Tibial nerve (tissue), 4 donors: Measurements from ENCODE around the gene HSPB7. TPM values are rescaled to one million over a fixed set of nuclear protein-coding genes. Genes with fewer than 3 reads are reported as not detected.
"Not testable (repeated sequence)": the region's sequence is repeated elsewhere in the genome, so short reads cannot be mapped to it uniquely, and the experiment has no call there.

Source experiments
- DNase-seq, 2 donors: peaks; one replicate each; pipeline ENCODE4 v3.0.0-alpha.2; 2019; ENCODE audit warnings: low spot score in 2 of 2
- H3K27ac ChIP-seq, 4 donors: fragments of 200-600 bp; sonication (generic) in 3 of 4; one replicate each; pipeline ENCODE4 v1.5.1; 2017 to 2019; ENCODE audit warnings: mild to moderate bottlenecking in 1 of 4
- H3K27me3 ChIP-seq, 2 donors: fragments of 200-600 bp; sonication (generic) in 1 of 2; one replicate each; pipeline versions ENCODE4 v1.5.1 to v1.6.0; 2017 to 2019
- H3K36me3 ChIP-seq, 3 donors: fragments of 200-600 bp; sonication (generic); one replicate each; pipeline ENCODE4 v1.5.1; 2018 to 2019
- H3K4me1 ChIP-seq, 4 donors: fragments of 200-600 bp; sonication (generic) in 3 of 4; one replicate each; pipeline ENCODE4 v1.5.1; 2017 to 2019
- H3K4me3 ChIP-seq, 4 donors: fragments of 200-600 bp; sonication (generic) in 3 of 4; one replicate each; pipeline ENCODE4 v1.5.1; 2017 to 2019; ENCODE audit warnings: mild to moderate bottlenecking in 1 of 4, moderate library complexity in 1 of 4
- H3K9me3 ChIP-seq, 4 donors: fragments of 200-600 bp; sonication (generic) in 3 of 4; one replicate each; pipeline ENCODE4 v1.5.1; 2017 to 2019
- CTCF ChIP-seq, 5 experiments: fragments of 200-600 bp in 3 of 5; fragments of 450-650 bp in 2 of 5; sonication (generic) in 3 of 5; IDR thresholded peaks; one replicate each; pipeline ENCODE4 v1.5.1; 2016 to 2019; ENCODE audit warnings: antibody characterized with exemption in 5 of 5, mild to moderate bottlenecking in 3 of 5, moderate library complexity in 2 of 5
- EP300 ChIP-seq, 2 donors: sonication (generic); formaldehyde crosslinking; IDR thresholded peaks; one replicate each; pipeline ENCODE4 v1.6.1; 2017; ENCODE audit warnings: antibody characterized with exemption in 2 of 2, mild to moderate bottlenecking in 1 of 2
- POLR2A ChIP-seq, 2 donors: fragments of 450-650 bp; IDR thresholded peaks; one replicate each; pipeline ENCODE4 v1.6.1; 2017; ENCODE audit warnings: antibody characterized with exemption in 2 of 2, mild to moderate bottlenecking in 2 of 2, moderate library complexity in 2 of 2
- WGBS, 2 donors: methylation state at CpG; one replicate each; pipeline ENCODE4 v1.1.5; 2018; 5-methylcytosine and 5-hydroxymethylcytosine counted together
- total RNA-seq, 4 donors: library from RNA; depleted of rRNA; stranded (reverse); fragments of >200 nt; gene quantifications; one replicate each; pipeline ENCODE4 v1.1.0, GENCODE V29; 2016

HSPB7 gene
- total RNA-seq, 4 donors from 2014 or later = 10.4 to 42.6 (median 27.6) TPM

- no peak overlapping the region for H3K4me3 ChIP-seq
- WGBS, 2 donors = 95 to 96% methylated on average over 5 of the region's 5 CpGs
- TF ChIP-seq EP300 (IDR thresholded peaks at IDR 0.05) = no peak
- no peak for TF ChIP-seq CTCF (IDR thresholded peaks at IDR 0.05)
- TF ChIP-seq POLR2A (IDR thresholded peaks at IDR 0.05) = no peak
- H3K27me3 ChIP-seq = no peaks in the 10 kb centered on the region
- no peak for DNase-seq
- H3K27ac ChIP-seq = no peak overlapping the region
- peaks cover 0 to 10% (median 4%) of the 10 kb centered on the region in 4 donors for H3K4me1 ChIP-seq
- no peaks in the 10 kb centered on the region for H3K9me3 ChIP-seq
- no peaks in the 10 kb centered on the region for H3K36me3 ChIP-seq
Observed at GRCh38 chr1:16043950-16044349, 26.1 kb upstream of the HSPB7 start.

GRCh38 chr1:16043521-16043920 lies 25.7 kb upstream of the HSPB7 start, which contains the start of gene CLCNKB:
Gene CLCNKB, plus strand, starts transcription at chr1:16043782. Its CDS starts 711 bp downstream, at chr1:16044493.
- DNase-seq = no peak
- no peak within 1 kb of the TSS for H3K27ac ChIP-seq
- no peaks in the 10 kb centered on the region for H3K27me3 ChIP-seq
- peaks cover 0 to 6% (median under 1%) of the 10 kb centered on the region in 4 donors for H3K4me1 ChIP-seq
- 62 to 69% methylated on average over 7 of the region's 7 CpGs for WGBS, 2 donors
- H3K36me3 ChIP-seq = no peaks in the 10 kb centered on the region
- H3K4me3 ChIP-seq = no peak within 1 kb of the TSS
- H3K9me3 ChIP-seq = no peaks in the 10 kb centered on the region
- TF ChIP-seq POLR2A (IDR thresholded peaks at IDR 0.05) (no peak), EP300 (IDR thresholded peaks at IDR 0.05) (no peak), CTCF (IDR thresholded peaks at IDR 0.05) (no peak)

GRCh38 chr1:16042654-16043053 lies 24.8 kb upstream of the HSPB7 start:
- not testable (repeated sequence) for H3K9me3 ChIP-seq, H3K4me1 ChIP-seq, H3K4me3 ChIP-seq, H3K36me3 ChIP-seq, DNase-seq, H3K27me3 ChIP-seq, H3K27ac ChIP-seq
- 73 to 85% methylated on average over 5 to 6 of the region's 9 CpGs for WGBS, 2 donors

GRCh38 chr1:16042096-16042495 lies 24.3 kb upstream of the HSPB7 start:
- Histone ChIP-seq H3K36me3 (no peaks in the 10 kb centered on the region), H3K27me3 (no peaks in the 10 kb centered on the region), H3K9me3 (no peaks in the 10 kb centered on the region), H3K27ac (no peak overlapping the region), H3K4me3 (no peak overlapping the region), H3K4me1 (no peaks in the 10 kb centered on the region)
- no peak for DNase-seq
- TF ChIP-seq POLR2A (IDR thresholded peaks at IDR 0.05) (no peak), CTCF (IDR thresholded peaks at IDR 0.05) (no peak), EP300 (IDR thresholded peaks at IDR 0.05) (no peak)
- WGBS, 2 donors = 75 to 87% methylated on average over 8 of the region's 9 CpGs

- no peaks in the 10 kb centered on the region for H3K4me1 ChIP-seq
- H3K27me3 ChIP-seq = no peaks in the 10 kb centered on the region
- H3K4me3 ChIP-seq = no peak overlapping the region
- H3K9me3 ChIP-seq = no peaks in the 10 kb centered on the region
- 41 to 61% methylated on average over 7 to 8 of the region's 8 CpGs for WGBS, 2 donors
- no peak for DNase-seq
- H3K27ac ChIP-seq = no peak overlapping the region
- no peaks in the 10 kb centered on the region for H3K36me3 ChIP-seq
- no peak for TF ChIP-seq EP300 (IDR thresholded peaks at IDR 0.05)
- no peak for TF ChIP-seq CTCF (IDR thresholded peaks at IDR 0.05)
- TF ChIP-seq POLR2A (IDR thresholded peaks at IDR 0.05) = no peak
Observed at GRCh38 chr1:16041200-16041599, 23.4 kb upstream of the HSPB7 start.

- not testable (repeated sequence) for H3K27ac ChIP-seq, H3K4me3 ChIP-seq, H3K36me3 ChIP-seq, H3K27me3 ChIP-seq, H3K9me3 ChIP-seq, DNase-seq, H3K4me1 ChIP-seq
- 48 to 73% methylated on average over 3 to 7 of the region's 8 CpGs for WGBS, 2 donors
Observed at GRCh38 chr1:16039871-16040270, 22.0 kb upstream of the HSPB7 start.
